Activated CD4-positive, alpha-beta T cell treated with anti-CD3 and anti-CD28 coated beads, Interleukin-2, amount 50 U/mL, for 16 hours (primary cell): ENCODE results near the gene MYLK.
A peak's percentile ranks its signal among the peaks of the same experiment; 100 is the strongest.

ENCODE experiments used
- DNase-seq: peaks from one replicate; pipeline ENCODE4 v3.0.0-alpha.2; 2020

The MYLK gene

GRCh38 chr3:123871946-123872345, 12.2 kb downstream of the MYLK start:
- DNase-seq: no peak

GRCh38 chr3:123870033-123870432, 14.1 kb downstream of the MYLK start:
- DNase-seq: peak; percentile 50

GRCh38 chr3:123869165-123869564, 15.0 kb downstream of the MYLK start:
- DNase-seq: no peak

DNA sequence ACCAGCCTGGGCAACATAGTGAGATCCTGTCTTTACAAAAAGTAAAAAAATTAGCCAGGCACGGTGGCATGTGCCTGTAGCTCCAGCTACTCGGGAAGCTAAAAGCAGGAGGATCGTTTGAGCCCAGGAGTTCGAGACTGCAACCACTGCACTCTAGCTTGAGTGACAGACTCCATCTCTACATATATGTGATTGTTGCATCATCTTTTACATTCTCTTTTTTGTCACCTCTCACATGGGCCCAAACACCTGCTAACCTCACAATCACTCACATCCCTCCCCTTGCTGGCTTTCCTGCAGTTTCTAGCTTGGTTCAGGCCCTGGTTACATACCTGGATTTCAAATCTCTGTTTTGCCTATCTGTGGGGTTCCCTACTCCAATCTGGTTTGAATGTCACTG, 19.4 kb downstream of the MYLK start:
- DNase-seq: no peak

GRCh38 chr3:123862152-123862551, 22.0 kb downstream of the MYLK start:
- no peak for DNase-seq

GRCh38 chr3:123861081-123861836, 22.9 kb downstream of the MYLK start:
- DNase-seq: no peak

- no peak for DNase-seq
These were observed 25.0 kb downstream of the MYLK start for GRCh38 chr3:123859177-123859576.

- DNase-seq: peak; percentile 43
These were observed 29.2 kb downstream of the MYLK start for GRCh38 chr3:123854905-123855304.

GRCh38 chr3:123853686-123854372, 30.3 kb downstream of the MYLK start:
- no peak for DNase-seq

GRCh38 chr3:123847209-123847608, 36.9 kb downstream of the MYLK start:
- DNase-seq: no peak

- no peak for DNase-seq
These were observed 40.5 kb downstream of the MYLK start for GRCh38 chr3:123843668-123844067.

GRCh38 chr3:123842711-123843110, 41.4 kb downstream of the MYLK start:
- DNase-seq: no peak

DNA sequence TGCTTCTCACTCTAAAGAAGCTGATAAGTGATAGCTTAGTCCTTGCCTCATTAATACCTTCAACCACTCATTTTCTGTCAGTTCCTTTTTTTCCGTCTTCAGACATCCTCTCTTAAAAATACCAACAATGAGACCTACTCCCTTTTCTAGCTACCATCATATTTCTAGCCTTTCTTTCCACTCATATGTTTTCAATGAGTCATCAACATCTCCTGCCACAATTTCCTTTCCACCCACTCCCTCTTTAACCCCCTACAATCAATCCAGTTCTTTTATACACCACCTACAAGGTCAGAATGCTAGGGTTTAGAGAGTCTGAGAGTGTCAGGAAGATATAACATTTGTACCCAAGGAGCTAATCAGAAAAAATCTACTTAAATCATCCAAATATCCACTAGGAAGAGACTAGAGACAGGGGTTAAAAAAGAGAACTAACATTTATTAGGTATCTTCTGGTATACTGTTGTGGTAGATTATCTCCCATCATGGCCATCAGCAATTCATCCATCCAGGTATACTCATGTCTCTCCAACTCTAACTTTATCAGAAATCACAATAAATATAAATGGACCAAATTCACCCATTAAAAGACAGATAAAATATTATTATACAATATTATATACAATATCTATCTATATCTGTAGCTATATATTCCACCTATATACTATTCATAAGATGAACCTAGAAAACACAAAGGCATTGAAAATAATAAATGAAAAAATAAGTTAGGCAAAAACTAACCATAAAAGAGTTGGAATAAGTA, 42.5 kb downstream of the MYLK start:
- DNase-seq: peak; percentile 5

DNA sequence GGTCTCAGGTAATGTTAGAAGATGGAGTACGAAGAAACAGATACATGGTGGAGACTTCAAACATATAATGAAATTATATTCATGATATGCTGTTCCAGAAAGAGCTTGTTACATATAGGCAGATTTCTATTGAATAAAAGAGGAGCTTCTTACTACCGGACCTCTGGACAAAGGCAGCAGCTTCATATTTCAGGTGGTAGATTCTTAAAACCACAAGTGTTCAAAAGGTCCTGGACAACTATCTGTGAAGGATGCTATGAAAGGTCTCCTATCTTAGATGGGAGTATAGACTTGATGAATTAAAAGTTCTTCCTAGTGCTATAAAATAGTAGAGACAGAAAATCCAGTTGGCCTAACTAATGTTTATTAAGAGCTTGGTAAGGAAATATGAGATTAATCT, 43.2 kb downstream of the MYLK start:
- no peak for DNase-seq

DNA sequence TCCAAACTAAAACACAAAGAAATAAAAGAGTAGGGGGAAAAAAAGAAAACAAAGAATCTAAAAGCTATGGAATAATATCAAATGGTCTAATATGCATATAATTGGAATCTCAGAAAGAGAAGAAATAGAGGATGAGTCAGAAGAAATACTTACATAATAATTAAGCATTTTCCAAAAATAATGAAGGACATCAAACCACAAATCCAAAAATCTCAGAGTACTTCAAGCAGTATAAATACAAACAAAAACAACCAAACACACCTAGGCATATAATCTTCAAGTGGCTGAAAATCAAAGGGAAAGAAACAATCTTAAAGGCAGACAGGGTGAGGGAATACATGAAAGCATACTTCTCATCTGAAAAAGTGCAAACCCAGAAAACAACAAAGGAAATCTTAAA, 46.3 kb downstream of the MYLK start:
- no peak for DNase-seq

- no peak for DNase-seq
These were observed 49.5 kb downstream of the MYLK start for GRCh38 chr3:123834631-123835030.

GRCh38 chr3:123833398-123833785, 50.7 kb downstream of the MYLK start:
- DNase-seq: no peak

DNA sequence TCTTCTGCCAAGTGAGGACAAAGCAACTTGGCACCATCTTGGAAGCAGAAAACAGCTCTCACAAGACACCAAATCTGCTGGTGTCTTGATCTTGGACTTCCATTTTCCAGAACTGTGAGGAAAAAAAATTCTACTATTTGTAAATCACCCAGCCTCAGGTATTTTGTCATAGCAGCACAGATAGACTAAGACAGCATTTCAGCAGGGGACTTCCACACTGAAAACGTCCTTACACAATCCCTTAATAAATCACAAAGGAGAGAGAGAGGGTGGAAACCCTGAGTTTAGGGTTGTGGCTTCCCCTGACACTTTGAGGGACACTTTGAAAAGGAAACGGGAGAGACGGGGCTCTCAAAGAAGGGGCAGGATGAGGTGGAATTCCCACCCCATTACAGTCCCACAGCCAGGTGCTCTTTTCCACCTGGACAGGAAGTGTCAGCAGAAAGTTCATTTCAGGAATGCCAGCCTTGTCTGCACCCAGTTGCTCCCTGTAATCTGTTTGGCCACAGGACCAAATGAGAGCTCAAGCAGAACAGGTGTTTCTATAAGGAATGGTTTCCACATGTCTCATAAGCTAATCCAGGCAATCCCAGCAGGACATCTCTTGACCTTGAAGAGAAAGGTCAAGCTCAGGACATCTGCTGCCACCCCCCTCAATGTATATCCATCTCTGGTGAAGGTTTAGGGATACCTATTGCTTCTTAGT, 51.3 kb downstream of the MYLK start:
- no peak for DNase-seq

DNA sequence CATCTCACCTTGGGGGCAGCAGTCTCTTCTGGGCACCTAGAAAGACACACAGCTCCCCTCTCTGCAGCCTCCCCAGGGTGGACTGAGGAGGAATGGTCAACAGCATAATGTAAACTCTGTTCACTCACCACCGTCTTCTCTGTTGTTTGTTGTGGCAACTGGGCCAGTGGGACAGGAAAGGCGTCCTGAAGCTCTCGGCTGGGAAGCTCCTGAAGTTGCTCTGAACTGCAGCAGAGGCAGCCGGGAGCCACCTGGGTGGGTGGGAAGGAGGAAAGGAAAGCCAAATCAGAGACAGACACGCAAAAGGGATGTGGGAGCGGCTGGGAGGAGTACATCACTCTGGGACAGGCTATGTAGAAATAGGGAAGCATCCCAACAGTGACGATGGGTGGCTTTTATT, 52.7 kb downstream of the MYLK start:
- no peak for DNase-seq

DNA sequence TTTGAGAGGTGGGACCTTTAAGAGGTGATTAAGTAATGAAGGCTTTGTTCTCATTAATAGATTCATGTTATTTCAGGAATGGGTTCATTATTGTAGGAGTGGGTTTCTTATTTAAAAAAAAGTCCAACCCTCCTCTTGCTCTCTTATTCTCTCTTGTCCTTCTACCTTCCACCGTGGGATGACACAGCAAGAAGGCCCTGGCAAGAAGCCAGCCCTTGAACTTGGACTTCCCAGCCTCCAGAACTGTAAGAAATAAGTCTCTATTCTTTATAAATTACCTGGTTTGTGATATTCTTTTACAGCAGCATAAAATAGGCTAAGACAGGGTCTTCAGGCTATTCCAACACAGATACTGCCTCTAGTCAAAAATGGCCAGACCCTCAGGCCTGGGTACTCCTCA, 62.2 kb downstream of the MYLK start:
- DNase-seq: no peak

DNA sequence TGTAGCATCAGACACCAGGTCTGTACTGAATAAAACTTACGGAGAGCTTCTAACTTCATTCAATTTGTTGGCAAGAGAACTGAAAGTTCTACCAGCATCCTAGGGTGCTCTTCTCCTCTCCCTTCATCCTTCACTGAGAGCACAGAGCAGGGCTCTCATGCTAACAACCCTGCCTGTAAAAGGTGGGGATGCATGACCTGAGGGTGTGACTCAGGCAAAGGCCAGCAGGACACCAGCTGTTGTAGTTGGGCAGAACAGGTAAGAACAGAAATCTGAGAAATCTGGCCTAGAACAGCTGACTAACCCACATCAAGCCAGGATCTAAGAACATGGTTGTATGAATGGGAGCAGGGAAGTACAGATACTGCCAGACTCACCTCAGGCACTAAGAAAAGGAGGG, 64.2 kb downstream of the MYLK start:
- DNase-seq: no peak

- DNase-seq: no peak
These were observed 65.2 kb downstream of the MYLK start for GRCh38 chr3:123818921-123819429.

GRCh38 chr3:123818324-123818920, 65.7 kb downstream of the MYLK start:
- DNase-seq: no peak
